Activated CD8-positive, alpha-beta memory T cell treated with anti-CD3 and anti-CD28 coated beads, Interleukin-2, amount 50 U/mL, for 24 hours (primary cell): Measurements from ENCODE around the gene PBX3.

Experiments used
- DNase-seq: peaks from one replicate; pipeline ENCODE4 v3.0.0-alpha.2; 2020; ENCODE audit errors: extremely low read depth

The PBX3 gene

DNA sequence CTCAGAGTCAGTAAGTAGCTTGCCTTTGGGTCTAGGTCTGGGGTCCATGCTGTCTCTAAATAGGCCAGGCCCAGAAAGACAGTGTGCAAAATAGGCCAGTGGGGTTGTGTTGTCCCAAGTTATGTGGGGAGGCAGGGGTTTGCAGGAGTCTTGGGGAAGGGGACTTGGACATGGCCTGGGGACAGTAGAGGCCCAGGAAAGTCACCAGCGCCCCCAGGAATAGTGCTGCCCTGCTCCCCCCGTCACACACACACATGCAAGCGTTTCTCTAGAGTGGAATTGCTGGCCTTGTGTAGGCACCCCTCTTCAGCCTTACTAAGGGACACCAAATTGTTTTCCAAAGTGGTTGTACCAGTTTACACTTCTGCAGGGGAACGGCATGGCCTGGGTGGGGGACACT, 227.5 kb downstream of the PBX3 start:
- no peak for DNase-seq

GRCh38 chr9:125977223-125977622, 230.1 kb downstream of the PBX3 start:
- no peak for DNase-seq

DNA sequence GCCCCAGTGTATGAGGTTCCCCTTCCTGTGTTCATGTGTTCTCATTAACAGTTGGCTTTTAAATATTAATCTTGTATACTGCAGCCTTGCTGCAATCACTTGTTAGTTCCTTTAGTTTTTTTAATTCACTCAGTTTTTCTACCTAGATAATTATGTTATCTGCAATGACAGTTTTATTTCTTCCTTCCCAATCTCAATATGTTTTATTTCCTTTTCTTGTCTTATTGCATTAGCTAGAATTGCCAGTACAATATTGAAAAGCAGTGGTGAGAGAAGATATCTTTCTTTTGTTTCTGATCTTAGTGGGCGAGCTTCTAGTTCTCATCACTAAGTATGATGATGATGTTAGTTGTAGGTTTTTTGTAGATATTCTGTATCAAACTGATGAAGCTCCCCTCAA, 232.2 kb downstream of the PBX3 start:
- no peak for DNase-seq

GRCh38 chr9:125982798-125983406, 235.7 kb downstream of the PBX3 start:
- no peak for DNase-seq

- no peak for DNase-seq
These were observed 236.5 kb downstream of the PBX3 start for GRCh38 chr9:125983681-125984080.

DNA sequence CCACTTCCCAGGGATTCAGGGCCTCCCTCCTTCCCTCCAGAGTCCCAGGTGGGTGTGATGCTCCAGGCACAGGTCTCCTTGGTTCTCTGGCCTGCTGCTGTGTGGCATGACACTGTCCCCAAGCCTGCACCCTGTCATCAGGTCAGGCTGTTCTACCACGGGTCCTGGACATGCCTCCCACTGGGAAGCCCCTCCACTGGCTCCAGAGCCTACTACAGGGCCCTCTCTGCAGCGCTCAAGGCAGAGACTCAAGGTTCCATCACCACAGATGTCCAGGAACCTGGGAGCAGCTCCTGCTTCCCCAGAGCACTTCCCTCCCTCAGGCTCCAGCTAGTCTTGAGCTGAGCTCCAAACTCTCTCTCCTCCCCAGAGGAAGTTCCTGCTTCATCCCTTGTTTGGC, 237.3 kb downstream of the PBX3 start:
- DNase-seq: no peak

DNA sequence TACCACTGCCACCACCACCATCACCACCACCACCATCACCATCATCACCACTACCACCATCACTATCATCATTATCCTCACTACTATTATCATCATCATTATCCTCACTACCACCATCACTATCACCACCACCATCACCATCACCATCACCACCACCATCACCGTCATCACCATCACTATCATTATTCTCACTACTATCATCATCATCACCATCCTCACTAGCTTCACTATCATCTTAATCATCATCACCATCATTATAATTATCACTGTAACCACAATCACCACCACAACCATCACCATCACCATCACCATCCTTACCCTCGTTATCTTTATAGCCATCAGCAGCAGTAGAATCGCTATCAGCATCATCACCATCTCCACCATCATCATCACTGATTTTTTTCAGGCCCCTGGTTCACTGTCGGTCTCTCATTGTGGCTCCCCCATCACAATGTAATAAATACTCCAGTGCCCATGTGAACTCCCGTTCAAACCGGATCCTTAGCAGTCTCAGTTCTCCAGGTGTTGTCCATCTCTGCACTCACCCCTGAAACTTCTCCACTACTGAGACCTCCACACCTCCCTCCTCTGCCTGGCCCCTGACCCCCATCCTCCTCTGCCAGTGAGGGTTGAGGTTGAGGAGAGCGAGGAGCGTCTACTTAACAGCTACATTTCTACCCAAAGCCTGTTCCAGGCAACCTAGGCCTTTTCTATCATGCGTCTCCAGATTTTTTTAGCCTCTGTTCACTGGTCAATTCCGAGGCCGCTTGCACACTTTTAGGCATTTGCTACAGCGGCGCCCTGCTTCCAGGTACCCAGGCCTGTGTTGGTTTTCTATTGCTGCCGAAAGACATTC, 238.2 kb downstream of the PBX3 start:
- no peak for DNase-seq

DNA sequence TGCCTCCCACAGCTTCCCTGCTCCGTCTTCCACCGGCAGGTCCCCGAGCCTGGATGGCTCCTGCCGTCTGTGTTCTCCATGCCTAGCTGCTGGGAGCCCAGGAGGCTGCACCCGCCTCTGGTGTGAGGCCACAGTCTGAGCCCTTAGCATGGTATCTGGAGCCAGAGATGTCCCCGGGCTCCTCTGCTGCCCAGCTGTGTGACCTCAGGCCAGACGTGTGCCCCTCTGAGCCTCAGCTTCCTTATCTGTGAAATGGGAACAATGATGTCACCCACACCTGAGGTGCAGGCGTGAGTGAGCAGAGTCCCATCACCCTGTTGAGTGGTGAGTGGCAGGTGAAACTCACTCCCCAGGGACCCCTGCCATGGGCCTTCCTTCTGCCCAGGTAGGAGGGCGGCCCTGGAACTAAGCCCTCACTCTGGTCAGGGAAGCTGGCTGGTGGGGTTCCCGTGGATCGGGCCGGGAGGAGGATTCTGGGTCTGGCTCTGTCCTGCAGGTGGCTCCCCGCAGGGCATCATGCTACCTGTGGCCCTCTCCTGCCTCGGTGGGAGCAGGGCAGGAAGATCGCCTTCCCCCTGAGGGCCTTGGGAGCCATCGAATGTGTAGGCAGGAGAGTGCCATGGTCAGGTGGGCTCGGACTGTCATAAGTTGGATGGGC, 239.0 kb downstream of the PBX3 start:
- DNase-seq: no peak

DNA sequence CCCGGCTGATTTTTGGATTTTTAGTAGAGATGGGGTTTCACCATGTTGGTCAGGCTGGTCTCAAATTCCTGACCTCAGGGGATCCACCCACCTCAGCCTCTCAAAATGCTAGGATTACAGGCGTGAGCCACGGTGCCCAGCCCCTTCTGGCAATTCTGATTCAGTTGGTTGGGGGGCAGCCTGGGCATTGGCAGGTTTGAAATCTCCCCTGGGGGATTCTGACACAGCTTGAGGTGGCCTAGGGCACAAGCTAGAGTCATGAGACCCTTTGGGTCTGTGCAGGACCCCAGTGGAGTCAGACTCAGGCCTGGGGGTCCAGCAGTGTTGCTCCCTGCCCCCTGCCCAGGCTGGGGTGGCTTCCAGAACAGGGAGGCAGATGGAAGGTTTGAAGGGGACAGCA, 239.8 kb downstream of the PBX3 start:
- DNase-seq: no peak

- DNase-seq: no peak
These were observed 240.2 kb downstream of the PBX3 start for GRCh38 chr9:125987420-125987819.

GRCh38 chr9:125988479-125989050, 241.4 kb downstream of the PBX3 start:
- DNase-seq: no peak

GRCh38 chr9:125989090-125989501, 241.9 kb downstream of the PBX3 start:
- no peak for DNase-seq

GRCh38 chr9:125989524-125990180, 242.5 kb downstream of the PBX3 start:
- no peak for DNase-seq

DNA sequence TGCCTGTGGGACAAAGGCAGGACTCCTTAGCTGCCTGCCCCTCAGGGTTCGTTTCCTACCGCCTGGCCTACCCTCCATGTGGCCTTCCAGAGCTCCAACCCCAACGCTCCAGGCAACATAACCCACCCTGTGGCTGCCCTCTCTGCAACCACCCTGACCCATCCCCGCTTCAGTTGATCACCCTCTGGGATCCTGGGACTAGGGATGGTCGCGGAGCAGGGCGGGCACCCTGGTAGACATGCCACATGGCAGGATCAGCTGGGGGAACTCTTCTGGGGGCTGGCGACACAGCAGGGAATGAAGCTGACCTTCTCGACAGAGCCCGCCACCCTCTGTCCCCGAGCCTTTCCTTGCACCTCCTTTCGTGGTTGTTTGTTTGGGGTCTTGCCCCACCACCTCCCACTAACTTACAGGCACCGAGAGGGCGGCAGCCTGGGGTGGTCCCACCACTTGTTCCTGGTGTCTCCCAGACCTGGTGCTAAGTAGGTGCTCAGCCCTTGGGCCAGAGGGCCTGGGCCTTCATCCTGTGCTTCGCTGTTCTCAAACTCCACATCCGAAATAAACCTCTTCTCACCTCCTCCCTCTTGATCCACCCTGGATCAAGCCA, 243.1 kb downstream of the PBX3 start:
- no peak for DNase-seq

GRCh38 chr9:125990793-125991220, 243.6 kb downstream of the PBX3 start:
- no peak for DNase-seq

DNA sequence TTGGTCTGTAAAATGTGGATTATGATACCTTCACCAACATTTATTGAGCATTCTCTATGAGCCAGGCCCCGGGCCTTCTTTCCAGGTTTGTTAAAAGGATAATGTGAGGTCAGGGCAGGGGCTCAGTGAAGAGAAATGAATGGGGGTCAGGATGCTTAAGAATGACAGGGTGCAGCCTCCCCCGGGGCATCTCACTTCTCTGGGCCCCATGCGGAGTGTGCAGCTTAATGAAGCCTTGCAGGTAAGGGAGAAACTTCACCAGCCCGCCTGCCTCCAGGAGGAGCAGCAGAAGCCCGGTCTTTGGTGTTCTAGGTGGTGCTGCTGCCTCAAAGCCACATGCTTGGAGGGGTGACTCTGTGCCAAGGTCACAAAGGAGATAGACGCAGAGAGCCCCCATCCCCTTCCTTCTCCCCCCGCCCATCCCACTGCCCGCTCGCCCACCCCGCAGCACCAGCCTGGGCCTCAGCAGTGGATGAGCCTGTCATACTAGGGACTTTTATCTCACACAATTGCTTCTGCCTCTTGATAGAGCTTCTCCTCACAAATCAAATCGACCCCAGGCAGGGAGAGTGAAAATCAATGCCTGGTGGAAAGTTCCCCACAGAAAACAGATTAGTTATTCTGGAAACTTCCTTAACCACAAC, 244.8 kb downstream of the PBX3 start:
- DNase-seq: no peak

DNA sequence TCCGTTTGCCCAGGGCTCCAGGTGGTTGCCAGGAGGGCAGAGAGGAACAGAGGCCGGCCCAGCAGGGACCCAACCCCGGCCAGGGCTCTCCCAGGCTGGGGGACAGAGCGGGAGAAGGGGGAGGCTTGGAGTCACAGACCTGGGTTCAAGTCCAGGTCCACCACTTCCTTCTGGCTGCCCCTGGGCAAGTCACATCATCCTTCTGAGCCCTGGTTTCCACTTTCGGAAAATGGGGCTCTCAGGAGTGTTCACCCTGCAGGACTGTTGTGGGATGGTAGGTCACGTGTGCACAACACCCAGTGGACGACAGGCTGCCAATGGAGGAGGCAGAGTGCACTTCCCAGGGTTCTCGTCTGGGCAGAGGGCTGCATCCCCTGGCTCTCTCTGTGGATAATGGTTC, 245.4 kb downstream of the PBX3 start:
- DNase-seq: no peak

- DNase-seq: no peak
These were observed 246.3 kb downstream of the PBX3 start for GRCh38 chr9:125993466-125993865.

DNA sequence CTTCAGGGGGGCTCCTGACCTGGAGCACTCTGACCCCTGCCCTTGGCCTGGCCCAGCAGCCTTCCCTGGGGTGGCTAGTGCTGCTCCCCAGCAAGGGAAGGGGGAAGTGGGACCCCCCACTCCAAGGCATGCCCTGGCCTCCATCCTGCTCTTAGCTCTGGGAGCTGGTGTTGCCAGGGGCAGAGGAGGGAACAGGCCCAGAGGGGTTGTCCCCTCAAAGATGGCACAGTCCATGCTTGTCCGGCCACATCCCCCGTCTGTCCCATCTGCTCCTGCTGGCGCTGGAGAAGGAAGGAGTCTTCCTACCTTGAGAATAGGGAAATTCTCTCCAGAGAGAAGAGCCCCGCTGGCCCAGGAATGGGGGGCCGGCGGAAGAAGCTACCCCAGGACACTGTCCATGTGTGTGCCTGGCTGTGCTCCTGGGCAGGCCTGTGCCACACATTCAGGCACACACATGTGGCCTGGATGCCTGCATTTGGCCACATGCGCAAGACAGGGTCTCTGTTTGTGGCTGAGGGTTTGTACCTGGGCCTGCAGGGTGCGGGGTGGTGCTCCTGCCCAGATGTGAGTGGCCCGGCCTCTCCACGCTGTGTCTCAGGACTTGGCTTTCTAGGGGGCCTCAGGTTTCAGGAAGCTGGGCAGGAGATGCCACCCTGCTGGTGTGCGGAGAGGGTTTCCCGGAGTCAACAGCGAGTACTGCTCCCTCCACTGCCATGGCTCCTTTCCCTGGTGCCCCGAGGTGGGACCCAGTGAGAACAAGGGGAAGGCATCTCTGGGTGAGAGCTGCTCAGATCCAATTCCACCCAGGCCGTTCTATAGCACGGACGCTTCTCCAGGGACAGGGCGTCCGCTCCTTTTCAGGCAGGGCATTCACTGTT, 247.1 kb downstream of the PBX3 start:
- no peak for DNase-seq

DNA sequence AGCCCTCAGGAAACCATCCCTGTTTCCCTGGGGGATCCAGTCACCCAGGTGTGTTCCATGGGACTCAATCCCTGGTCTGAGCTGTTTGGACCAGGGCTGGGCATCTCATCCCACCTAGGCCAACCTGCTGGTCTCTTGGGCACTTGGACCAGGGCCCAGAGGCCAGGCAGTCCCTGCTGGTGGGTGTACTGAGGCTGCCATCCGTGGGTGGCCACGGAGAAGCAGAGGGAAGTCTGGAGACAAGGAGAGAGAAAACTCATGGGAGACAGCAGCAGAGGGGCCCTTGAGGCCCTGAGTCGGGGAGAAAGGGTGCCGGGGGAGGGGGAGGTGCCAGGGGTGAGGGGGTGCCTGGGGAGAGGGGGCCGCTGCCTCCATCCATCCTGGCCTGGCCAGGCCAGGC, 247.8 kb downstream of the PBX3 start:
- DNase-seq: no peak
